ENCODE data around the gene GFAP.
A peak's percentile ranks its signal among the peaks of the same experiment; 100 is the strongest.

The GFAP gene

GRCh38 chr17:44922136-44922535 lies 6.8 kb upstream of the GFAP start:
- no peak for ATAC-seq
- TF ChIP-seq SNAI2 (CRISPR knock-in tag; IDR thresholded peaks at IDR 0.05): no peak
- no peak for TF ChIP-seq RARB (CRISPR knock-in tag; IDR thresholded peaks at IDR 0.05)
- no peak for TF ChIP-seq ZNF70 (CRISPR knock-in tag; IDR thresholded peaks at IDR 0.05)
- TF ChIP-seq, protein P1, sequence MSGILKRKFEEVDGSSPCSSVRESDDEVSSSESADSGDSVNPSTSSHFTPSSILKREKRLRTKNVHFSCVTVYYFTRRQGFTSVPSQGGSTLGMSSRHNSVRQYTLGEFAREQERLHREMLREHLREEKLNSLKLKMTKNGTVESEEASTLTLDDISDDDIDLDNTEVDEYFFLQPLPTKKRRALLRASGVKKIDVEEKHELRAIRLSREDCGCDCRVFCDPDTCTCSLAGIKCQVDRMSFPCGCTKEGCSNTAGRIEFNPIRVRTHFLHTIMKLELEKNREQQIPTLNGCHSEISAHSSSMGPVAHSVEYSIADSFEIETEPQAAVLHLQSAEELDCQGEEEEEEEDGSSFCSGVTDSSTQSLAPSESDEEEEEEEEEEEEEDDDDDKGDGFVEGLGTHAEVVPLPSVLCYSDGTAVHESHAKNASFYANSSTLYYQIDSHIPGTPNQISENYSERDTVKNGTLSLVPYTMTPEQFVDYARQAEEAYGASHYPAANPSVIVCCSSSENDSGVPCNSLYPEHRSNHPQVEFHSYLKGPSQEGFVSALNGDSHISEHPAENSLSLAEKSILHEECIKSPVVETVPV (CRISPR knock-in tag; IDR thresholded peaks at IDR 0.05): no peak
- TF ChIP-seq ZNF565 (CRISPR knock-in tag; conservative IDR thresholded peaks at IDR 0.05; ENCODE audit: low read depth): no peak
- no peak for TF ChIP-seq OSR1 (CRISPR knock-in tag; IDR thresholded peaks at IDR 0.05)
- TF ChIP-seq PPARA (CRISPR knock-in tag; IDR thresholded peaks at IDR 0.05; ENCODE audit: borderline replicate concordance): no peak

- peak; percentile 27; the same call in 1 of the 2 replicates for TF ChIP-seq TCF4 (CRISPR knock-in tag; IDR thresholded peaks at IDR 0.05; ENCODE audit: borderline replicate concordance)
- TF ChIP-seq, protein P1 (CRISPR knock-in tag; IDR thresholded peaks at IDR 0.05): no peak
- no peak; the same call in 2 of the 3 replicates for ATAC-seq
Measured at GRCh38 chr17:44921122-44921882, 6.0 kb upstream of the GFAP start.

- ATAC-seq: no peak
- TF ChIP-seq ZNF70 (CRISPR knock-in tag; IDR thresholded peaks at IDR 0.05) (no peak), ARNTL (CRISPR knock-in tag; IDR thresholded peaks at IDR 0.05; ENCODE audit: borderline replicate concordance, low read depth) (no peak), ZC3H10 (CRISPR knock-in tag; IDR thresholded peaks at IDR 0.05) (no peak), ZNF8 (CRISPR knock-in tag; IDR thresholded peaks at IDR 0.05) (no peak), RARB (CRISPR knock-in tag; IDR thresholded peaks at IDR 0.05) (no peak)
Measured at GRCh38 chr17:44920565-44920940, 5.3 kb upstream of the GFAP start.

DNA sequence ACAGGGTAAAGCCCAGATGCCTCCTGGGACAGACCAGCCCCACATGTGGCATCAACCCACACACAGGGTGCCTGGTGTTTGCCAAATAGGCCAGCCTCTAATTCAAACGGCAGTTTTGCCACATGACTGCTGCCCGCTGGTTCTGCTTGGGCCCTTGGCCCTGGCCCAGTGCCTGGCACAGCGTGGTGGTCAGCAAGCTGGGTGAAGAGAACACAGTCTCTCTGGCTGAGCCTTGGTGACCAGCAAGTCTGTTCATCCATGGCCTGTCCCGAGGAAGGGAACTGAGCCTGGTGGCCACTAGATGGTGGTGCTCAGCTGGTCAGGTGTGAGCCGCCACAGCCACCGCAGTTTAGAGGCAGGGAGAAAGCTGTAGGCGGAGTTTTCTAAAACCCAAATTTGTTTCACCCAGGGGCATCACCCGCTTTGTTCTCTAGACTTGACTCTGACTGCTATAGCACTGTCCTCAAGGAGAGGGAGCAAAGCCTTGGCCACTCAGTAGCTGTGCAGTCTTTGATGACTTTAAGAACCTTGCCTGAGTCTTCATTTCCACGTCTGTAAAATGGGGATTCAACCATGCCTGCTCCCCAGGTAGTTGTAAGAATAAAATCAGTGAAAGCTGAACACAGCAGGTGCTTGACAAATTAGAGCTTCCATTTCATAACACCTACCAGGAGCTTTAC lies 4.7 kb upstream of the GFAP start:
- ATAC-seq: peak; percentile 88
- TF ChIP-seq OSR1 (CRISPR knock-in tag; IDR thresholded peaks at IDR 0.05) (no peak), ISL1 (CRISPR knock-in tag; IDR thresholded peaks at IDR 0.05) (no peak), PPARA (CRISPR knock-in tag; IDR thresholded peaks at IDR 0.05; ENCODE audit: borderline replicate concordance) (no peak), PATZ1 (CRISPR knock-in tag; IDR thresholded peaks at IDR 0.05; ENCODE audit: borderline replicate concordance) (no peak), RARB (CRISPR knock-in tag; IDR thresholded peaks at IDR 0.05) (no peak), POU6F1 (CRISPR knock-in tag; IDR thresholded peaks at IDR 0.05; ENCODE audit: borderline replicate concordance, low read depth) (no peak), ZNF8 (CRISPR knock-in tag; IDR thresholded peaks at IDR 0.05) (no peak), ZFP30 (CRISPR knock-in tag; IDR thresholded peaks at IDR 0.05) (no peak), ZC3H10 (CRISPR knock-in tag; IDR thresholded peaks at IDR 0.05) (no peak), TOX (CRISPR knock-in tag; IDR thresholded peaks at IDR 0.05; ENCODE audit: borderline replicate concordance) (no peak), SNAI2 (CRISPR knock-in tag; IDR thresholded peaks at IDR 0.05) (no peak)
- TF ChIP-seq, protein P2, sequence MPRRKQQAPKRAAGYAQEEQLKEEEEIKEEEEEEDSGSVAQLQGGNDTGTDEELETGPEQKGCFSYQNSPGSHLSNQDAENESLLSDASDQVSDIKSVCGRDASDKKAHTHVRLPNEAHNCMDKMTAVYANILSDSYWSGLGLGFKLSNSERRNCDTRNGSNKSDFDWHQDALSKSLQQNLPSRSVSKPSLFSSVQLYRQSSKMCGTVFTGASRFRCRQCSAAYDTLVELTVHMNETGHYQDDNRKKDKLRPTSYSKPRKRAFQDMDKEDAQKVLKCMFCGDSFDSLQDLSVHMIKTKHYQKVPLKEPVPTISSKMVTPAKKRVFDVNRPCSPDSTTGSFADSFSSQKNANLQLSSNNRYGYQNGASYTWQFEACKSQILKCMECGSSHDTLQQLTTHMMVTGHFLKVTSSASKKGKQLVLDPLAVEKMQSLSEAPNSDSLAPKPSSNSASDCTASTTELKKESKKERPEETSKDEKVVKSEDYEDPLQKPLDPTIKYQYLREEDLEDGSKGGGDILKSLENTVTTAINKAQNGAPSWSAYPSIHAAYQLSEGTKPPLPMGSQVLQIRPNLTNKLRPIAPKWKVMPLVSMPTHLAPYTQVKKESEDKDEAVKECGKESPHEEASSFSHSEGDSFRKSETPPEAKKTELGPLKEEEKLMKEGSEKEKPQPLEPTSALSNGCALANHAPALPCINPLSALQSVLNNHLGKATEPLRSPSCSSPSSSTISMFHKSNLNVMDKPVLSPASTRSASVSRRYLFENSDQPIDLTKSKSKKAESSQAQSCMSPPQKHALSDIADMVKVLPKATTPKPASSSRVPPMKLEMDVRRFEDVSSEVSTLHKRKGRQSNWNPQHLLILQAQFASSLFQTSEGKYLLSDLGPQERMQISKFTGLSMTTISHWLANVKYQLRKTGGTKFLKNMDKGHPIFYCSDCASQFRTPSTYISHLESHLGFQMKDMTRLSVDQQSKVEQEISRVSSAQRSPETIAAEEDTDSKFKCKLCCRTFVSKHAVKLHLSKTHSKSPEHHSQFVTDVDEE (CRISPR knock-in tag; IDR thresholded peaks at IDR 0.05): no peak
- TF ChIP-seq, protein P3, sequence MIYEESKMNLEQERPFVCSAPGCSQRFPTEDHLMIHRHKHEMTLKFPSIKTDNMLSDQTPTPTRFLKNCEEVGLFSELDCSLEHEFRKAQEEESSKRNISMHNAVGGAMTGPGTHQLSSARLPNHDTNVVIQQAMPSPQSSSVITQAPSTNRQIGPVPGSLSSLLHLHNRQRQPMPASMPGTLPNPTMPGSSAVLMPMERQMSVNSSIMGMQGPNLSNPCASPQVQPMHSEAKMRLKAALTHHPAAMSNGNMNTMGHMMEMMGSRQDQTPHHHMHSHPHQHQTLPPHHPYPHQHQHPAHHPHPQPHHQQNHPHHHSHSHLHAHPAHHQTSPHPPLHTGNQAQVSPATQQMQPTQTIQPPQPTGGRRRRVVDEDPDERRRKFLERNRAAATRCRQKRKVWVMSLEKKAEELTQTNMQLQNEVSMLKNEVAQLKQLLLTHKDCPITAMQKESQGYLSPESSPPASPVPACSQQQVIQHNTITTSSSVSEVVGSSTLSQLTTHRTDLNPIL (CRISPR knock-in tag; IDR thresholded peaks at IDR 0.05; ENCODE audit: low read depth): no peak
